ENCODE data around the gene DHRS3.
"Not testable (repeated sequence)": the region's sequence is repeated elsewhere in the genome, so short reads cannot be mapped to it uniquely, and the experiment has no call there.

The DHRS3 gene

GRCh38 chr1:12572522-12572921 lies 45.5 kb downstream of the DHRS3 start:
- Histone ChIP-seq H3K27me3 (ENCODE audit: control insufficient read depth, insufficient read depth, low read length) (no peaks in the 10 kb centered on the region), H3K36me3 (ENCODE audit: control insufficient read depth, insufficient read depth, low read length) (peaks cover 9% of the 10 kb centered on the region), H3K4me1 (ENCODE audit: control insufficient read depth, insufficient read depth, low read length) (no peaks in the 10 kb centered on the region), H3K4me3 (ENCODE audit: low read length) (no peak overlapping the region), H3K9ac (ENCODE audit: low read length) (no peak overlapping the region), H3K27ac (ENCODE audit: low read depth, low read length) (no peak overlapping the region)

GRCh38 chr1:12570291-12570690 lies 47.7 kb downstream of the DHRS3 start:
- no peak overlapping the region for H3K4me3 ChIP-seq (ENCODE audit: low read length)
- peaks cover under 1% of the 10 kb centered on the region for H3K4me1 ChIP-seq (ENCODE audit: control insufficient read depth, insufficient read depth, low read length)
- peaks cover 6% of the 10 kb centered on the region for H3K36me3 ChIP-seq (ENCODE audit: control insufficient read depth, insufficient read depth, low read length)
- H3K9ac ChIP-seq (ENCODE audit: low read length) = no peak overlapping the region
- no peaks in the 10 kb centered on the region for H3K27me3 ChIP-seq (ENCODE audit: control insufficient read depth, insufficient read depth, low read length)
- H3K27ac ChIP-seq (ENCODE audit: low read depth, low read length) = no peak overlapping the region

GRCh38 chr1:12568009-12568767 lies 49.8 kb downstream of the DHRS3 start:
- H3K4me1 ChIP-seq (ENCODE audit: control insufficient read depth, insufficient read depth, low read length) = peaks cover 8% of the 10 kb centered on the region
- no peak overlapping the region for H3K27ac ChIP-seq (ENCODE audit: low read depth, low read length)
- H3K4me3 ChIP-seq (ENCODE audit: low read length) = no peak overlapping the region
- no peaks in the 10 kb centered on the region for H3K27me3 ChIP-seq (ENCODE audit: control insufficient read depth, insufficient read depth, low read length)
- H3K36me3 ChIP-seq (ENCODE audit: control insufficient read depth, insufficient read depth, low read length) = peaks cover 3% of the 10 kb centered on the region
- H3K9ac ChIP-seq (ENCODE audit: low read length) = no peak overlapping the region

GRCh38 chr1:12567288-12567819 lies 50.7 kb downstream of the DHRS3 start:
- Histone ChIP-seq H3K4me1 (ENCODE audit: control insufficient read depth, insufficient read depth, low read length) (peaks cover 8% of the 10 kb centered on the region), H3K36me3 (ENCODE audit: control insufficient read depth, insufficient read depth, low read length) (peaks cover 3% of the 10 kb centered on the region), H3K9ac (ENCODE audit: low read length) (no peak overlapping the region), H3K4me3 (ENCODE audit: low read length) (no peak overlapping the region), H3K27me3 (ENCODE audit: control insufficient read depth, insufficient read depth, low read length) (no peaks in the 10 kb centered on the region), H3K27ac (ENCODE audit: low read depth, low read length) (no peak overlapping the region)

GRCh38 chr1:12566484-12567287 lies 51.3 kb downstream of the DHRS3 start:
- Histone ChIP-seq H3K27ac (ENCODE audit: low read depth, low read length) (no peak overlapping the region), H3K4me1 (ENCODE audit: control insufficient read depth, insufficient read depth, low read length) (peaks cover 8% of the 10 kb centered on the region), H3K36me3 (ENCODE audit: control insufficient read depth, insufficient read depth, low read length) (peaks cover 3% of the 10 kb centered on the region), H3K4me3 (ENCODE audit: low read length) (no peak overlapping the region), H3K9ac (ENCODE audit: low read length) (no peak overlapping the region), H3K27me3 (ENCODE audit: control insufficient read depth, insufficient read depth, low read length) (no peaks in the 10 kb centered on the region)

GRCh38 chr1:12565966-12566352 lies 52.1 kb downstream of the DHRS3 start:
- Histone ChIP-seq H3K27ac (ENCODE audit: low read depth, low read length) (no peak overlapping the region), H3K27me3 (ENCODE audit: control insufficient read depth, insufficient read depth, low read length) (no peaks in the 10 kb centered on the region), H3K4me1 (ENCODE audit: control insufficient read depth, insufficient read depth, low read length) (peaks cover 8% of the 10 kb centered on the region), H3K9ac (ENCODE audit: low read length) (no peak overlapping the region), H3K4me3 (ENCODE audit: low read length) (no peak overlapping the region), H3K36me3 (ENCODE audit: control insufficient read depth, insufficient read depth, low read length) (no peaks in the 10 kb centered on the region)

- Histone ChIP-seq H3K9ac (ENCODE audit: low read length) (no peak overlapping the region), H3K27me3 (ENCODE audit: control insufficient read depth, insufficient read depth, low read length) (no peaks in the 10 kb centered on the region), H3K4me3 (ENCODE audit: low read length) (peak overlapping the region; percentile 5), H3K36me3 (ENCODE audit: control insufficient read depth, insufficient read depth, low read length) (no peaks in the 10 kb centered on the region), H3K27ac (ENCODE audit: low read depth, low read length) (peak overlapping the region; percentile 30), H3K4me1 (ENCODE audit: control insufficient read depth, insufficient read depth, low read length) (peaks cover 8% of the 10 kb centered on the region)
Observed at GRCh38 chr1:12565094-12565965, 52.7 kb downstream of the DHRS3 start.

GRCh38 chr1:12564251-12564650 lies 53.8 kb downstream of the DHRS3 start:
- H3K27me3 ChIP-seq (ENCODE audit: control insufficient read depth, insufficient read depth, low read length); H3K4me3 ChIP-seq (ENCODE audit: low read length); H3K36me3 ChIP-seq (ENCODE audit: control insufficient read depth, insufficient read depth, low read length); H3K27ac ChIP-seq (ENCODE audit: low read depth, low read length); H3K4me1 ChIP-seq (ENCODE audit: control insufficient read depth, insufficient read depth, low read length); H3K9ac ChIP-seq (ENCODE audit: low read length): not testable (repeated sequence)

- no peaks in the 10 kb centered on the region for H3K27me3 ChIP-seq (ENCODE audit: control insufficient read depth, insufficient read depth, low read length)
- peaks cover 8% of the 10 kb centered on the region for H3K4me1 ChIP-seq (ENCODE audit: control insufficient read depth, insufficient read depth, low read length)
- H3K27ac ChIP-seq (ENCODE audit: low read depth, low read length) = no peak overlapping the region
- H3K36me3 ChIP-seq (ENCODE audit: control insufficient read depth, insufficient read depth, low read length) = no peaks in the 10 kb centered on the region
- no peak overlapping the region for H3K9ac ChIP-seq (ENCODE audit: low read length)
- H3K4me3 ChIP-seq (ENCODE audit: low read length) = no peak overlapping the region
Observed at GRCh38 chr1:12562955-12563576, 54.9 kb downstream of the DHRS3 start.

- Histone ChIP-seq H3K36me3 (ENCODE audit: control insufficient read depth, insufficient read depth, low read length) (no peaks in the 10 kb centered on the region), H3K27ac (ENCODE audit: low read depth, low read length) (no peak overlapping the region), H3K4me3 (ENCODE audit: low read length) (no peak overlapping the region), H3K27me3 (ENCODE audit: control insufficient read depth, insufficient read depth, low read length) (no peaks in the 10 kb centered on the region), H3K9ac (ENCODE audit: low read length) (no peak overlapping the region), H3K4me1 (ENCODE audit: control insufficient read depth, insufficient read depth, low read length) (peaks cover 17% of the 10 kb centered on the region)
Observed at GRCh38 chr1:12561121-12561520, 56.9 kb downstream of the DHRS3 start.

- Histone ChIP-seq H3K9ac (ENCODE audit: low read length) (no peak overlapping the region), H3K27ac (ENCODE audit: low read depth, low read length) (peak overlapping the region; percentile 88), H3K4me1 (ENCODE audit: control insufficient read depth, insufficient read depth, low read length) (peaks cover 15% of the 10 kb centered on the region), H3K36me3 (ENCODE audit: control insufficient read depth, insufficient read depth, low read length) (no peaks in the 10 kb centered on the region), H3K4me3 (ENCODE audit: low read length) (no peak overlapping the region), H3K27me3 (ENCODE audit: control insufficient read depth, insufficient read depth, low read length) (no peaks in the 10 kb centered on the region)
Observed at GRCh38 chr1:12556957-12557935, 60.8 kb downstream of the DHRS3 start.

Data from rectal smooth muscle tissue (tissue), 1 donor.